ENCODE data around the gene CYP4F12.
"Not testable (repeated sequence)": the region's sequence is repeated elsewhere in the genome, so short reads cannot be mapped to it uniquely, and the experiment has no call there.

Gene CYP4F12

GRCh38 chr19:15649526-15649925 is 23.4 kb upstream of the CYP4F12 start:
- DNase-seq (ENCODE audit: extremely low read depth, low read depth), result no peak
- no peak overlapping the region for H3K4me3 ChIP-seq (replicated peaks; ENCODE audit: low read depth, low read length)
- TF ChIP-seq CTCF (IDR thresholded peaks at IDR 0.05; ENCODE audit: low read depth, low read length, missing control alignments), result no peak

GRCh38 chr19:15650123-15650522 is 22.8 kb upstream of the CYP4F12 start:
- H3K4me3 ChIP-seq (replicated peaks; ENCODE audit: low read depth, low read length); DNase-seq (ENCODE audit: extremely low read depth, low read depth): not testable (repeated sequence)

GRCh38 chr19:15651791-15652190 is 21.1 kb upstream of the CYP4F12 start:
- no peak for TF ChIP-seq CTCF (IDR thresholded peaks at IDR 0.05; ENCODE audit: low read depth, low read length, missing control alignments)
- H3K4me3 ChIP-seq (replicated peaks; ENCODE audit: low read depth, low read length), result no peak overlapping the region
- no peak for DNase-seq (ENCODE audit: extremely low read depth, low read depth)

GRCh38 chr19:15652559-15653278 is 20.2 kb upstream of the CYP4F12 start:
- H3K4me3 ChIP-seq (replicated peaks; ENCODE audit: low read depth, low read length), result no peak overlapping the region
- TF ChIP-seq CTCF (IDR thresholded peaks at IDR 0.05; ENCODE audit: low read depth, low read length, missing control alignments), result no peak
- DNase-seq (ENCODE audit: extremely low read depth, low read depth), result no peak

- H3K4me3 ChIP-seq (replicated peaks; ENCODE audit: low read depth, low read length), result no peak overlapping the region
- TF ChIP-seq CTCF (IDR thresholded peaks at IDR 0.05; ENCODE audit: low read depth, low read length, missing control alignments), result no peak
- DNase-seq (ENCODE audit: extremely low read depth, low read depth), result no peak
Observed at GRCh38 chr19:15656467-15656866, 16.4 kb upstream of the CYP4F12 start.

GRCh38 chr19:15663247-15663646 is 9.6 kb upstream of the CYP4F12 start:
- no peak for DNase-seq (ENCODE audit: extremely low read depth, low read depth)
- H3K4me3 ChIP-seq (replicated peaks; ENCODE audit: low read depth, low read length), result no peak overlapping the region
- TF ChIP-seq CTCF (IDR thresholded peaks at IDR 0.05; ENCODE audit: low read depth, low read length, missing control alignments), result no peak

- H3K4me3 ChIP-seq (replicated peaks; ENCODE audit: low read depth, low read length), result no peak overlapping the region
- TF ChIP-seq CTCF (IDR thresholded peaks at IDR 0.05; ENCODE audit: low read depth, low read length, missing control alignments), result no peak
Observed at GRCh38 chr19:15666186-15666585, 6.7 kb upstream of the CYP4F12 start.

More at GRCh38 chr19:15666186-15666585, 6.7 kb upstream of the CYP4F12 start:
- no peak for DNase-seq (ENCODE audit: extremely low read depth, low read depth)

Data from HFF-Myc (cell line).